ENCODE results near the gene DNAJB11.
"Not testable (repeated sequence)": the region's sequence is repeated elsewhere in the genome, so short reads cannot be mapped to it uniquely, and the experiment has no call there.

DNA sequence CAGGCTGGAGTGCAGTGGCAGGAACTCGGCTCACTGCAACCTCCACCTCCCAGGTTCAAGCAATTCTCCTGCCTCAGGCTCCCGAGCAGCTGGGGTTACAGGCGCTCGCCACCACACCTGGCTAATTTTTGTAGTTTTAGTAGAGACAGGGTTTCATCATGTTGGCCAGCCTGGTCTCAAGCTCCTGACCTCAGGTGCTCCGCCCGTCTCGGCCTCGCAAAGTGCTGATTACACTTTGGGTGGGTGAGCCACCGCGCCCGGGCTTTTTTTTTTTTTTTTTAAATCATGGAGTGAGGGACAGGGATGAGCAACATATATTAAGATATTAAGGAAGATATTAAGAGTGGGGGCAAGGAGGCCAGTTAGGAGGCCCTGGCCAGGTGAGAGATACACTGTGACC, 1.2 kb upstream of the DNAJB11 start:
- TF ChIP-seq, protein P1, sequence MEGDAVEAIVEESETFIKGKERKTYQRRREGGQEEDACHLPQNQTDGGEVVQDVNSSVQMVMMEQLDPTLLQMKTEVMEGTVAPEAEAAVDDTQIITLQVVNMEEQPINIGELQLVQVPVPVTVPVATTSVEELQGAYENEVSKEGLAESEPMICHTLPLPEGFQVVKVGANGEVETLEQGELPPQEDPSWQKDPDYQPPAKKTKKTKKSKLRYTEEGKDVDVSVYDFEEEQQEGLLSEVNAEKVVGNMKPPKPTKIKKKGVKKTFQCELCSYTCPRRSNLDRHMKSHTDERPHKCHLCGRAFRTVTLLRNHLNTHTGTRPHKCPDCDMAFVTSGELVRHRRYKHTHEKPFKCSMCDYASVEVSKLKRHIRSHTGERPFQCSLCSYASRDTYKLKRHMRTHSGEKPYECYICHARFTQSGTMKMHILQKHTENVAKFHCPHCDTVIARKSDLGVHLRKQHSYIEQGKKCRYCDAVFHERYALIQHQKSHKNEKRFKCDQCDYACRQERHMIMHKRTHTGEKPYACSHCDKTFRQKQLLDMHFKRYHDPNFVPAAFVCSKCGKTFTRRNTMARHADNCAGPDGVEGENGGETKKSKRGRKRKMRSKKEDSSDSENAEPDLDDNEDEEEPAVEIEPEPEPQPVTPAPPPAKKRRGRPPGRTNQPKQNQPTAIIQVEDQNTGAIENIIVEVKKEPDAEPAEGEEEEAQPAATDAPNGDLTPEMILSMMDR (conservative IDR thresholded peaks at IDR 0.05; ENCODE audit: low read depth, low read length), result not testable (repeated sequence)
- TF ChIP-seq EZH2 (IDR thresholded peaks at IDR 0.05; ENCODE audit: borderline replicate concordance, low read depth, low read length, poor library complexity, severe bottlenecking), result not testable (repeated sequence)
